ENCODE measurements around the gene CA12. TPM values are rescaled to one million over a fixed set of nuclear protein-coding genes. Genes with fewer than 3 reads are reported as not detected.
A peak's percentile ranks its signal among the peaks of the same experiment; 100 is the strongest.

Gene CA12
- total and polyA plus RNA-seq, 9 of the 15 experiments (the other 6 are each of a cell fraction or from before 2014, with no cell fraction given) = 0.01 to 0.78 (median 0.15) TPM; not detected in 1

- peak; percentile 59; the same call in 1 of the 2 replicates for TF ChIP-seq ZNF740 (CRISPR knock-in tag; IDR thresholded peaks at IDR 0.05)
- TF ChIP-seq ZNF740 (tag; IDR thresholded peaks at IDR 0.05) = no peak
- peak; percentile 63 for TF ChIP-seq L3MBTL2 (IDR thresholded peaks at IDR 0.05)
- TF ChIP-seq ZNF644 (tag; IDR thresholded peaks at IDR 0.05; ENCODE audit: low read depth) = 0 out of 2 replicates have a peak, but pooled peaks have one; percentile 13
- peak; percentile 66 for TF ChIP-seq TAL1 (IDR thresholded peaks at IDR 0.05)
- peak; percentile 80 for TF ChIP-seq CBFA2T3 (IDR thresholded peaks at IDR 0.05)
- TF ChIP-seq FOXK2 (conservative IDR thresholded peaks at IDR 0.05 in 1 of 2, IDR thresholded peaks at IDR 0.05 in 1 of 2; ENCODE audit: low read depth in 2 of 2) = 0 out of 4 replicates have a peak, but pooled peaks of 1 of the 2 experiments have one; percentile 13
- no peak for TF ChIP-seq STAG1 (CRISPR knock-in tag; IDR thresholded peaks at IDR 0.05; ENCODE audit: borderline replicate concordance)
- TF ChIP-seq DNMT1 (IDR thresholded peaks at IDR 0.05) = no peak
- TF ChIP-seq ZNF589 (CRISPR knock-in tag; IDR thresholded peaks at IDR 0.05; ENCODE audit: low read depth) = 0 out of 2 replicates have a peak, but pooled peaks have one; percentile 27
- TF ChIP-seq ZNF197 (CRISPR knock-in tag; IDR thresholded peaks at IDR 0.05; ENCODE audit: low read depth) = 0 out of 2 replicates have a peak, but pooled peaks have one; percentile 33
- TF ChIP-seq NCOR1 (IDR thresholded peaks at IDR 0.05) = 0 out of 2 replicates have a peak, but pooled peaks have one; percentile 43
- TF ChIP-seq KDM5B (IDR thresholded peaks at IDR 0.05; ENCODE audit: insufficient replicate concordance, low read depth, low read length) = no peak
- TF ChIP-seq TSC22D4 (tag; IDR thresholded peaks at IDR 0.05) = no peak
- TF ChIP-seq KLF6 (CRISPR knock-in tag; IDR thresholded peaks at IDR 0.05; ENCODE audit: borderline replicate concordance) = no peak
- TF ChIP-seq HOMEZ (CRISPR knock-in tag; IDR thresholded peaks at IDR 0.05) = no peak
- peak; percentile 72 for TF ChIP-seq DPF2 (IDR thresholded peaks at IDR 0.05)
- TF ChIP-seq HMBOX1 (IDR thresholded peaks at IDR 0.05) = 0 out of 2 replicates have a peak, but pooled peaks have one; percentile 54
- TF ChIP-seq ZNF639 (CRISPR knock-in tag; conservative IDR thresholded peaks at IDR 0.05 in 1 of 2, IDR thresholded peaks at IDR 0.05 in 1 of 2) = no peak; a peak in 1 of 4 replicates
- no peak for TF ChIP-seq ZNF436 (CRISPR knock-in tag; IDR thresholded peaks at IDR 0.05)
- TF ChIP-seq CBX5 (IDR thresholded peaks at IDR 0.05; ENCODE audit: borderline replicate concordance, low read depth) = no peak
- peak; percentile 69; the same call in 1 of the 2 replicates for TF ChIP-seq ZNF766 (CRISPR knock-in tag; conservative IDR thresholded peaks at IDR 0.05)
- no peak for TF ChIP-seq U2AF2 (optimal IDR thresholded peaks at IDR 0.05; ENCODE audit: low read depth, low read length)
- no peak for TF ChIP-seq TOE1 (IDR thresholded peaks at IDR 0.05; ENCODE audit: borderline replicate concordance)
- no peak for TF ChIP-seq TOE1 (CRISPR knock-in tag; IDR thresholded peaks at IDR 0.05; ENCODE audit: borderline replicate concordance, low read depth)
Observed at GRCh38 chr15:63341898-63342297, 39.7 kb downstream of the CA12 start (continued).
